ENCODE data around the gene SIRT7.

The SIRT7 gene

GRCh38 chr17:81898029-81898866 is 19.7 kb downstream of the SIRT7 start:
- H3K4me3 ChIP-seq (ENCODE audit: low read depth, low read length) = no peak overlapping the region
- no peak for TF ChIP-seq CTCF (IDR thresholded peaks at IDR 0.05; ENCODE audit: low read depth, low read length, missing control alignments)
- no peak for DNase-seq (ENCODE audit: low read depth)

GRCh38 chr17:81895400-81895799 is 22.6 kb downstream of the SIRT7 start:
- DNase-seq (ENCODE audit: low read depth) = no peak
- no peak overlapping the region for H3K4me3 ChIP-seq (ENCODE audit: low read depth, low read length)
- TF ChIP-seq CTCF (IDR thresholded peaks at IDR 0.05; ENCODE audit: low read depth, low read length, missing control alignments) = no peak

GRCh38 chr17:81891303-81891552 is 26.7 kb downstream of the SIRT7 start:
- peak overlapping the region; percentile 87 for H3K4me3 ChIP-seq (ENCODE audit: low read depth, low read length)
- no peak for DNase-seq (ENCODE audit: low read depth)
- no peak for TF ChIP-seq CTCF (IDR thresholded peaks at IDR 0.05; ENCODE audit: low read depth, low read length, missing control alignments)

- DNase-seq (ENCODE audit: low read depth) = no peak
- peak overlapping the region; percentile 87 for H3K4me3 ChIP-seq (ENCODE audit: low read depth, low read length)
- no peak for TF ChIP-seq CTCF (IDR thresholded peaks at IDR 0.05; ENCODE audit: low read depth, low read length, missing control alignments)
Measured at GRCh38 chr17:81890447-81891302, 27.3 kb downstream of the SIRT7 start.

GRCh38 chr17:81889602-81890001 is 28.4 kb downstream of the SIRT7 start:
- peak overlapping the region; percentile 87; the same call in 1 of the 2 replicates for H3K4me3 ChIP-seq (ENCODE audit: low read depth, low read length)
- TF ChIP-seq CTCF (IDR thresholded peaks at IDR 0.05; ENCODE audit: low read depth, low read length, missing control alignments) = no peak
- no peak for DNase-seq (ENCODE audit: low read depth)

GRCh38 chr17:81888988-81889595 is 28.9 kb downstream of the SIRT7 start:
- no peak for DNase-seq (ENCODE audit: low read depth)
- H3K4me3 ChIP-seq (ENCODE audit: low read depth, low read length) = no peak overlapping the region
- TF ChIP-seq CTCF (IDR thresholded peaks at IDR 0.05; ENCODE audit: low read depth, low read length, missing control alignments) = no peak

Measured in GM12864 (cell line).